GM13977 (cell line): Measurements from ENCODE around the gene NHS.

Experiments
- DNase-seq: peaks from one replicate; pipeline ENCODE4 v3.0.0; 2012; ENCODE audit warnings: low spot score
- in situ Hi-C: fragments of 300-500 bp; cut with MboI; formaldehyde crosslinking; loops from one replicate; pipeline ENCODE4 v1.12.0; 2022; ENCODE audit warnings: low sequenced_read_pairs, low pct_unique_long_range_greater_than_20kb, mixed read lengths, inconsistent platforms; ENCODE audit not compliant: unreplicated experiment
- TF ChIP-seq, protein P1 (sequence below): IDR thresholded peaks from 2 replicates; pipeline ENCODE4 v1.5.1; 2012; ENCODE audit warnings: mild to moderate bottlenecking, control low read depth; ENCODE audit not compliant: insufficient read depth; ENCODE audit errors: extremely low read depth, missing control alignments

NHS gene

DNA sequence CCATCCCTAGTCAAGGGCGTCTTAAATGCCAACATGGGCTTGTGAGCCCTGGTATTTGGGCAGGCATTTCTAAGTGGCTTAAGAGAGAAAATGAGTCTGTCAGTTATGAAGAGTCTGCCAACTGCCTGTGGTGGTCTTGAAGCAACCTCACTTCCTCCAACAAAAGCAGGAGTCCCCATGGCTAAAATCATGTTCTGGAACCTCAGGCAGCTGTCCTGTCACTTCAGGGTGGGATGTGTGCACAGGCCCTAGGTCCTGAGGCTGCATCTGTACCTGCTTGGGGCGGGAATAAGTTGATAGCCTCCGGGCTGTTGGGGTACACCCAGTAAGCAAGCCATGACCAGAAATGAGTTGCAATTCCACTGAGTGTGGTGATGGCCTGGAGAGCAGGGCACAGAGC, 247.3 kb downstream of the NHS start:
- TF ChIP-seq, protein P1, sequence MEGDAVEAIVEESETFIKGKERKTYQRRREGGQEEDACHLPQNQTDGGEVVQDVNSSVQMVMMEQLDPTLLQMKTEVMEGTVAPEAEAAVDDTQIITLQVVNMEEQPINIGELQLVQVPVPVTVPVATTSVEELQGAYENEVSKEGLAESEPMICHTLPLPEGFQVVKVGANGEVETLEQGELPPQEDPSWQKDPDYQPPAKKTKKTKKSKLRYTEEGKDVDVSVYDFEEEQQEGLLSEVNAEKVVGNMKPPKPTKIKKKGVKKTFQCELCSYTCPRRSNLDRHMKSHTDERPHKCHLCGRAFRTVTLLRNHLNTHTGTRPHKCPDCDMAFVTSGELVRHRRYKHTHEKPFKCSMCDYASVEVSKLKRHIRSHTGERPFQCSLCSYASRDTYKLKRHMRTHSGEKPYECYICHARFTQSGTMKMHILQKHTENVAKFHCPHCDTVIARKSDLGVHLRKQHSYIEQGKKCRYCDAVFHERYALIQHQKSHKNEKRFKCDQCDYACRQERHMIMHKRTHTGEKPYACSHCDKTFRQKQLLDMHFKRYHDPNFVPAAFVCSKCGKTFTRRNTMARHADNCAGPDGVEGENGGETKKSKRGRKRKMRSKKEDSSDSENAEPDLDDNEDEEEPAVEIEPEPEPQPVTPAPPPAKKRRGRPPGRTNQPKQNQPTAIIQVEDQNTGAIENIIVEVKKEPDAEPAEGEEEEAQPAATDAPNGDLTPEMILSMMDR, result no peak
- no peak for DNase-seq
- in situ Hi-C loops, result no loop called here

DNA sequence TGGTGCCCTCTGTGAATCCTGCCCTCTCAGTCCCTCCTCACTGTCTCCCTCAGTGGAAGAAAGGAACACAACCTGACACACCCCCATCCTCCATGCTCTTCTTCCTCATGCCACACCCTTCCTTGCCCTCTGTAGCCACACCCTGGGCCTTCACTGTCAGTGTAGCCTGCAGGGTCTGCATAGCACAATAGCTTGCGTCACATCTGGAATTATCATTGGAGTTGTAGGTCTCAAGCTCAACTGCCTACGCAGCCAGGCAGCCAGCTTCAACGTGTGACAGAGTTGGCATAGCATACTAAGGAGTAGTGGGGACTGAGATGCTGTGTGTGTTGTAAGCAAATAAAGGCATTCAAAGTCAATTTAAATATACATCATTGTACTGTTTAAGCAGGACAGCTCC, 248.8 kb downstream of the NHS start:
- in situ Hi-C loops, result no loop called here
- TF ChIP-seq, protein P1, result no peak
- no peak for DNase-seq

DNA sequence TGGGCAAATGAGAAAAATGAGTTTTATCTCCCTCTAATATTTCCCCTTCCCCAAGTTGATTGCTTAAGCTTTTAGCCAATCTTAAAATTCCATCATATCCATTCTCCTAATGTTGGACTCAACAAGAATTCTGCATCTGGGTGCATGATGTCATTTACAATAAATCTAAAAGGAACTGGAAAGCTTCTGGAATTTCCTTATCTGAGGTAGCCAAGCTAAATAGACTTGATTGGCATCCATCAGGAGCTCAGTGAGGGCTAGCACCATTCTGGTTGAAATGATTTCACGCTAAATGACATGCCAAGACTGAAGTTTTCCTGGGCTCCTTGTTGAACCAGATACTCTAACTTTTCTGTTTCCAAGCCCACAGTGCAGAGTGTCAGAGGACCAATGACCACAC, 252.0 kb downstream of the NHS start:
- in situ Hi-C loops, result no loop called here
- TF ChIP-seq, protein P1, result no peak
- DNase-seq, result no peak

DNA sequence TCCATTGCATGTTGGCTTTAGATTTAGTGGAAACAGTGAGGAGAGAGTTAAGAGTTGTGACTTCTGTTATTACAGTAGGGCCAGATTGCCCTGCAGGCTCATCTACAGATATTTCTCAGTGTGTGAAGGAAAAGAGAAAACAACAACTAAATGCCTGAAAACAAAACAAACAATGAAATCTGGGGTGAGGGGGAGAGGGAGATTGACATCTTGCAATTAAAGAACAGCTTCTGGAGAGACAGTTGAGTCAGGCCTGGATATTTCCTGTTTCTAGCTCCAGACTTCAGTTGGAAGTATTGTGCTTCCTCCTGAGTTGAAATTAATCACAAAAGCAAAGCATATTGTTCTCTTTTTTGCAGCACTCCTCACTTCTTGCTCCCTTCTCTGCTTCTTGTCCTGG, 254.0 kb downstream of the NHS start:
- no peak for DNase-seq
- TF ChIP-seq, protein P1, result no peak
- in situ Hi-C loops, result no loop called here

DNA sequence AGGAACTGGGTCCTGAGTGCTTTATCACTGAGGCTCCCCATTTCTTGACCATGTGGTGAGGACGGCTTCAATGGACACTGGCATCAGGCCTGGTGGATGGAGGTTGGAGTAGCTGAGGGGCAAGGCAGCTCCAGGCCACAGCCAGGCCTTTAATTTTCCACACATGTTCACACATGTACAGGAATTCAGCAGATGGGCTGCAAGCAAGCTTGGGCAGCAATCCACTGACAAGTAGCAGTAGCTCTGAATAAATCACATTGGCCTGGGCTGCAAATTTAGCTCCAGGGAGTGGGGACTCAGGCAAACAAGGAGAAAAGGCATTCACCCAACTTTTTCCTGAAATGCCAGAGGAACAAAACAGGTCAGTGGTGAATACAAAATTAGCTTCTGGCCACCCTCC, 254.5 kb downstream of the NHS start:
- TF ChIP-seq, protein P1, result no peak
- in situ Hi-C loops, result no loop called here
- no peak for DNase-seq

DNA sequence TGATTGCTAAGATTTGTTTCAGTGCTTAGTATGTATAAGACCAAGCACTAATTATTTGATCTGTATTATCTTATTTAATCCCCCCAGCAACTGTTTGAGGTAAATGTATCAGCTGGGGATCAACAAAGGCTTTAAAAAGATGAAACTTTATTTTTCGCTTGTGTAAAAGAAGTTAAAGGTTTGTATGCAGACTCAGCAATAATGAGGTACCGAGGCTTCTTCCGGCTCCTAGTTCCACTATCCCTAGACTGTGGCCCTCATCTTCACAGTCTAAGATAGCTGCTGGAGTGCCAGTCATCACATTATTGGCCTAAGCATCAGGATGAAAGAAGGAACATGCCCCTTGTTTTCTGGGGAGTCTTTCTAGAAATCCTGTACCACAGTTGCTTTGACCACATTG, 256.6 kb downstream of the NHS start:
- TF ChIP-seq, protein P1, result no peak
- DNase-seq, result no peak
- in situ Hi-C loops, result no loop called here

DNA sequence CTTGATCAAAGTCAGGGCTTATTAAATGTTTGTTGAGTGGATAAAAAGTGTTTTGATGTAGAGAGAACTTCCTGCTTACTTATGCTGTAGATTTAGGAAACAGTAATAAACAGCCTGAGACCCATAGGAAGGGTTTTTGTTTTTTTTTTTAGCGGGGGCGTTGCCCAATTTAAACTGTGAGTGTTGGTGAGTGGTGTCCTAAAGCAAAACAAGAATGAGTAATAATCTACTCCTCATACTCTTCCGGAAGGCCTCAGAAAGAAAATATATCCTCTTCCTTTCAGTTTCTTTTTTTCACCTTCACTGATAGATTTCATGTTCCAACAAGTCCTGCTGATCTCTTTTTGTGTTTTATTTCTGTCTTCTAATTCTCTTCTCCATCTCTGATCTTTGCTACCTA, 257.9 kb downstream of the NHS start:
- in situ Hi-C loops, result no loop called here
- TF ChIP-seq, protein P1, result no peak
- DNase-seq, result no peak
